BLaER1 treated with 17β-estradiol and CSF1 and Interleukin-3, amounts not matched to agents 10 nM and 100 nM (cell line): ENCODE results near the gene RHOH.

Experiments used
- H3K27ac ChIP-seq, 11 experiments: shearing (Covaris generic); formaldehyde crosslinking; 2 replicates each; pipeline ENCODE4 v1.8.1; 2022
- H3K27me3 ChIP-seq, 11 experiments: shearing (Covaris generic); formaldehyde crosslinking; 2 replicates each; pipeline ENCODE4 v1.8.1; 2022
- H3K36me3 ChIP-seq, 11 experiments: shearing (Covaris generic); formaldehyde crosslinking; 2 replicates each; pipeline ENCODE4 v1.8.1; 2022
- H3K4me1 ChIP-seq, 10 experiments: shearing (Covaris generic); formaldehyde crosslinking; 2 replicates each; pipeline ENCODE4 v1.8.1; 2022
- H3K4me2 ChIP-seq, 11 experiments: shearing (Covaris generic); formaldehyde crosslinking; 2 replicates each; pipeline ENCODE4 v1.8.1; 2022
- H3K4me3 ChIP-seq, 10 experiments: shearing (Covaris generic); formaldehyde crosslinking; 2 replicates each; pipeline ENCODE4 v1.8.1; 2022
- H3K9ac ChIP-seq, 11 experiments: shearing (Covaris generic); formaldehyde crosslinking; 2 replicates each; pipeline ENCODE4 v1.8.1; 2022
- H3K9me3 ChIP-seq, 11 experiments: shearing (Covaris generic); formaldehyde crosslinking; replicated peaks in 1 of 11; 2 replicates each; pipeline ENCODE4 v1.8.1; 2022
- H4K20me1 ChIP-seq, 11 experiments: shearing (Covaris generic); formaldehyde crosslinking; 2 replicates each; pipeline ENCODE4 v1.8.1; 2022
- Cebpa-rat ChIP-seq, 11 experiments: shearing (Covaris generic); IDR thresholded peaks; 2 replicates each; pipeline ENCODE4 v1.8.1; 2022

Gene RHOH

GRCh38 chr4:40212674-40213527 lies 16.1 kb downstream of the RHOH start:
- Histone ChIP-seq H3K4me1 (peaks cover 0 to 23% (median 3%) of the 10 kb centered on the region in 10 experiments; a peak in 11 of 20 replicates), H3K9me3 (peaks cover 0 to 18% (median 3%) of the 10 kb centered on the region in 11 experiments; a peak in 12 of 22 replicates), H4K20me1 (peaks cover 0 to 68% (median 24%) of the 10 kb centered on the region in 11 experiments; a peak in 11 of 22 replicates), H3K4me2 (peak overlapping the region in 4 of 11 experiments; percentile 8 to 39 (median 19); a peak in 6 of 22 replicates), H3K9ac (no peak overlapping the region), H3K27ac (peak overlapping the region in 1 of 11 experiments; percentile 2; a peak in 1 of 22 replicates), H3K36me3 (peaks cover 9 to 77% (median 62%) of the 10 kb centered on the region in 11 experiments; a peak in 21 of 22 replicates), H3K4me3 (no peak overlapping the region), H3K27me3 (no peaks in the 10 kb centered on the region)
- no peak for TF ChIP-seq Cebpa-rat (IDR thresholded peaks at IDR 0.05)

- Histone ChIP-seq H3K27me3 (no peaks in the 10 kb centered on the region), H3K9me3 (peaks cover 0 to 26% (median 7%) of the 10 kb centered on the region in 11 experiments; a peak in 12 of 22 replicates), H3K9ac (no peak overlapping the region), H3K4me1 (peaks cover 0 to 18% (median 3%) of the 10 kb centered on the region in 10 experiments; a peak in 9 of 20 replicates), H3K4me3 (no peak overlapping the region), H3K4me2 (no peak overlapping the region), H3K27ac (no peak overlapping the region), H3K36me3 (peaks cover 15 to 89% (median 71%) of the 10 kb centered on the region in 11 experiments), H4K20me1 (peaks cover 0 to 78% (median 31%) of the 10 kb centered on the region in 11 experiments; a peak in 11 of 22 replicates)
- TF ChIP-seq Cebpa-rat (IDR thresholded peaks at IDR 0.05), result no peak
Measured at GRCh38 chr4:40214038-40214437, 17.2 kb downstream of the RHOH start.

- no peak for TF ChIP-seq Cebpa-rat (IDR thresholded peaks at IDR 0.05)
- Histone ChIP-seq H3K9me3 (peaks cover 0 to 28% (median 9%) of the 10 kb centered on the region in 11 experiments; a peak in 13 of 22 replicates), H4K20me1 (peaks cover 0 to 83% (median 31%) of the 10 kb centered on the region in 11 experiments; a peak in 11 of 22 replicates), H3K4me3 (no peak overlapping the region), H3K9ac (no peak overlapping the region), H3K4me2 (no peak overlapping the region), H3K4me1 (peaks cover 0 to 16% (median 3%) of the 10 kb centered on the region in 10 experiments; a peak in 9 of 20 replicates), H3K27me3 (no peaks in the 10 kb centered on the region), H3K27ac (no peak overlapping the region), H3K36me3 (peaks cover 15 to 88% (median 72%) of the 10 kb centered on the region in 11 experiments)
Measured at GRCh38 chr4:40214661-40215418, 18.0 kb downstream of the RHOH start.

- no peak for TF ChIP-seq Cebpa-rat (IDR thresholded peaks at IDR 0.05)
- H3K4me3 ChIP-seq, result no peak overlapping the region
- H3K9me3 ChIP-seq, result peaks cover 0 to 48% (median 26%) of the 10 kb centered on the region in 11 experiments; a peak in 17 of 22 replicates
- H3K9ac ChIP-seq, result no peak overlapping the region
- H3K4me2 ChIP-seq, result no peak overlapping the region
- peaks cover 12 to 91% (median 82%) of the 10 kb centered on the region in 11 experiments for H3K36me3 ChIP-seq
- H3K4me1 ChIP-seq, result peaks cover 0 to 23% (median 3%) of the 10 kb centered on the region in 10 experiments; a peak in 9 of 20 replicates
- no peaks in the 10 kb centered on the region for H3K27me3 ChIP-seq
- H3K27ac ChIP-seq, result no peak overlapping the region
- H4K20me1 ChIP-seq, result peaks cover 0 to 81% (median 31%) of the 10 kb centered on the region in 11 experiments; a peak in 11 of 22 replicates
Measured at GRCh38 chr4:40216622-40217366, 20.0 kb downstream of the RHOH start.

GRCh38 chr4:40221744-40222143 lies 24.9 kb downstream of the RHOH start:
- Histone ChIP-seq H3K4me2 (peak overlapping the region in 3 of 11 experiments; percentile 20 to 41 (median 34); a peak in 5 of 22 replicates), H4K20me1 (peaks cover 0 to 61% (median 8%) of the 10 kb centered on the region in 11 experiments; a peak in 7 of 22 replicates), H3K36me3 (peaks cover 18 to 97% (median 80%) of the 10 kb centered on the region in 11 experiments), H3K9ac (no peak overlapping the region), H3K27ac (no peak overlapping the region), H3K9me3 (peaks cover 0 to 49% (median 35%) of the 10 kb centered on the region in 11 experiments; a peak in 18 of 22 replicates), H3K4me3 (no peak overlapping the region), H3K4me1 (peaks cover 0 to 21% (median 3%) of the 10 kb centered on the region in 10 experiments; a peak in 10 of 20 replicates), H3K27me3 (no peaks in the 10 kb centered on the region)
- TF ChIP-seq Cebpa-rat (IDR thresholded peaks at IDR 0.05), result no peak

GRCh38 chr4:40223343-40223742 lies 26.5 kb downstream of the RHOH start:
- H3K4me1 ChIP-seq, result peaks cover 0 to 36% (median 9%) of the 10 kb centered on the region in 10 experiments; a peak in 11 of 20 replicates
- H3K4me3 ChIP-seq, result no peak overlapping the region
- H3K27me3 ChIP-seq, result no peaks in the 10 kb centered on the region
- no peak overlapping the region for H3K4me2 ChIP-seq
- TF ChIP-seq Cebpa-rat (IDR thresholded peaks at IDR 0.05), result no peak
- no peak overlapping the region for H3K9ac ChIP-seq
- peaks cover 8 to 89% (median 67%) of the 10 kb centered on the region in 11 experiments for H3K36me3 ChIP-seq
- H3K9me3 ChIP-seq, result peaks cover 0 to 43% (median 33%) of the 10 kb centered on the region in 11 experiments; a peak in 18 of 22 replicates
- peaks cover 0 to 60% (median 3%) of the 10 kb centered on the region in 11 experiments; a peak in 7 of 22 replicates for H4K20me1 ChIP-seq
- H3K27ac ChIP-seq, result no peak overlapping the region

- Histone ChIP-seq H3K27ac (no peak overlapping the region), H3K4me2 (no peak overlapping the region), H3K9ac (no peak overlapping the region), H3K4me1 (peaks cover 0 to 37% (median 9%) of the 10 kb centered on the region in 10 experiments; a peak in 14 of 20 replicates), H3K4me3 (no peak overlapping the region), H3K27me3 (no peaks in the 10 kb centered on the region), H3K36me3 (peaks cover 6 to 85% (median 64%) of the 10 kb centered on the region in 11 experiments; a peak in 21 of 22 replicates), H4K20me1 (peaks cover 0 to 60% (median 0%) of the 10 kb centered on the region in 11 experiments; a peak in 6 of 22 replicates), H3K9me3 (peaks cover 0 to 39% (median 32%) of the 10 kb centered on the region in 11 experiments; a peak in 18 of 22 replicates)
- TF ChIP-seq Cebpa-rat (IDR thresholded peaks at IDR 0.05), result no peak
Measured at GRCh38 chr4:40224432-40224831, 27.6 kb downstream of the RHOH start.

GRCh38 chr4:40225497-40225896 lies 28.7 kb downstream of the RHOH start:
- Histone ChIP-seq H3K4me3 (no peak overlapping the region), H3K9me3 (peaks cover 0 to 30% (median 26%) of the 10 kb centered on the region in 11 experiments; a peak in 18 of 22 replicates), H3K27ac (no peak overlapping the region), H4K20me1 (peaks cover 0 to 58% (median 0%) of the 10 kb centered on the region in 11 experiments; a peak in 5 of 22 replicates), H3K27me3 (no peaks in the 10 kb centered on the region), H3K36me3 (peaks cover 6 to 78% (median 53%) of the 10 kb centered on the region in 11 experiments; a peak in 21 of 22 replicates), H3K4me2 (no peak overlapping the region), H3K9ac (no peak overlapping the region), H3K4me1 (peaks cover 7 to 43% (median 17%) of the 10 kb centered on the region in 10 experiments)
- TF ChIP-seq Cebpa-rat (IDR thresholded peaks at IDR 0.05), result no peak
